ENCODE measurements around the gene C14orf132.

Gene C14orf132

GRCh38 chr14:96091149-96091693 lies 52.1 kb downstream of the C14orf132 start:
- TF ChIP-seq SUZ12 (IDR thresholded peaks at IDR 0.05; ENCODE audit: extremely low read depth, insufficient read depth, insufficient read length) (no peak), YY1 (IDR thresholded peaks at IDR 0.05; ENCODE audit: insufficient read depth, insufficient read length) (no peak), ZNF274 (IDR thresholded peaks at IDR 0.05; ENCODE audit: low read depth, low read length) (no peak)
- Histone ChIP-seq H3K9ac (ENCODE audit: insufficient read length, low read depth) (no peak overlapping the region), H3K4me1 (ENCODE audit: insufficient read depth, insufficient read length) (peaks cover 13% of the 10 kb centered on the region), H3K36me3 (ENCODE audit: insufficient read depth, insufficient read length, low read length) (peaks cover 31% of the 10 kb centered on the region), H3K9me3 (ENCODE audit: insufficient read depth, low read length) (no peaks in the 10 kb centered on the region), H3K27me3 (ENCODE audit: insufficient read depth, insufficient read length) (no peaks in the 10 kb centered on the region), H3K4me3 (ENCODE audit: insufficient read length, low read depth) (no peak overlapping the region)
- no peak for DNase-seq (ENCODE audit: low read depth, low spot score)

- no peak overlapping the region for H3K9ac ChIP-seq (ENCODE audit: insufficient read length, low read depth)
- no peak for DNase-seq (ENCODE audit: low read depth, low spot score)
- TF ChIP-seq YY1 (IDR thresholded peaks at IDR 0.05; ENCODE audit: insufficient read depth, insufficient read length) = no peak
- no peak for TF ChIP-seq SUZ12 (IDR thresholded peaks at IDR 0.05; ENCODE audit: extremely low read depth, insufficient read depth, insufficient read length)
- no peak for TF ChIP-seq ZNF274 (IDR thresholded peaks at IDR 0.05; ENCODE audit: low read depth, low read length)
- no peaks in the 10 kb centered on the region for H3K9me3 ChIP-seq (ENCODE audit: insufficient read depth, low read length)
- peaks cover 8% of the 10 kb centered on the region for H3K4me1 ChIP-seq (ENCODE audit: insufficient read depth, insufficient read length)
- H3K27me3 ChIP-seq (ENCODE audit: insufficient read depth, insufficient read length) = no peaks in the 10 kb centered on the region
- no peak overlapping the region for H3K4me3 ChIP-seq (ENCODE audit: insufficient read length, low read depth)
- H3K36me3 ChIP-seq (ENCODE audit: insufficient read depth, insufficient read length, low read length) = peaks cover 25% of the 10 kb centered on the region
These were observed 52.8 kb downstream of the C14orf132 start for GRCh38 chr14:96091941-96092411.

GRCh38 chr14:96092936-96093335 lies 53.8 kb downstream of the C14orf132 start:
- peaks cover 8% of the 10 kb centered on the region for H3K4me1 ChIP-seq (ENCODE audit: insufficient read depth, insufficient read length)
- no peak overlapping the region for H3K9ac ChIP-seq (ENCODE audit: insufficient read length, low read depth)
- no peak overlapping the region for H3K4me3 ChIP-seq (ENCODE audit: insufficient read length, low read depth)
- TF ChIP-seq ZNF274 (IDR thresholded peaks at IDR 0.05; ENCODE audit: low read depth, low read length) (no peak), SUZ12 (IDR thresholded peaks at IDR 0.05; ENCODE audit: extremely low read depth, insufficient read depth, insufficient read length) (no peak), YY1 (IDR thresholded peaks at IDR 0.05; ENCODE audit: insufficient read depth, insufficient read length) (no peak)
- H3K9me3 ChIP-seq (ENCODE audit: insufficient read depth, low read length) = no peaks in the 10 kb centered on the region
- no peaks in the 10 kb centered on the region for H3K27me3 ChIP-seq (ENCODE audit: insufficient read depth, insufficient read length)
- no peak for DNase-seq (ENCODE audit: low read depth, low spot score)
- H3K36me3 ChIP-seq (ENCODE audit: insufficient read depth, insufficient read length, low read length) = peaks cover 15% of the 10 kb centered on the region

GRCh38 chr14:96094211-96094610 lies 55.0 kb downstream of the C14orf132 start:
- Histone ChIP-seq H3K27me3 (ENCODE audit: insufficient read depth, insufficient read length) (no peaks in the 10 kb centered on the region), H3K9me3 (ENCODE audit: insufficient read depth, low read length) (no peaks in the 10 kb centered on the region), H3K9ac (ENCODE audit: insufficient read length, low read depth) (no peak overlapping the region), H3K4me1 (ENCODE audit: insufficient read depth, insufficient read length) (peaks cover 7% of the 10 kb centered on the region), H3K36me3 (ENCODE audit: insufficient read depth, insufficient read length, low read length) (peaks cover 3% of the 10 kb centered on the region), H3K4me3 (ENCODE audit: insufficient read length, low read depth) (no peak overlapping the region)
- no peak for DNase-seq (ENCODE audit: low read depth, low spot score)
- TF ChIP-seq SUZ12 (IDR thresholded peaks at IDR 0.05; ENCODE audit: extremely low read depth, insufficient read depth, insufficient read length) (no peak), YY1 (IDR thresholded peaks at IDR 0.05; ENCODE audit: insufficient read depth, insufficient read length) (no peak), ZNF274 (IDR thresholded peaks at IDR 0.05; ENCODE audit: low read depth, low read length) (no peak)

GRCh38 chr14:96094656-96095055 lies 55.5 kb downstream of the C14orf132 start:
- Histone ChIP-seq H3K9me3 (ENCODE audit: insufficient read depth, low read length) (no peaks in the 10 kb centered on the region), H3K4me1 (ENCODE audit: insufficient read depth, insufficient read length) (peaks cover 6% of the 10 kb centered on the region)
- TF ChIP-seq YY1 (IDR thresholded peaks at IDR 0.05; ENCODE audit: insufficient read depth, insufficient read length) (no peak), ZNF274 (IDR thresholded peaks at IDR 0.05; ENCODE audit: low read depth, low read length) (no peak), SUZ12 (IDR thresholded peaks at IDR 0.05; ENCODE audit: extremely low read depth, insufficient read depth, insufficient read length) (no peak)

GRCh38 chr14:96095058-96095457 lies 55.9 kb downstream of the C14orf132 start:
- Histone ChIP-seq H3K4me3 (ENCODE audit: insufficient read length, low read depth) (no peak overlapping the region), H3K36me3 (ENCODE audit: insufficient read depth, insufficient read length, low read length) (no peaks in the 10 kb centered on the region), H3K27me3 (ENCODE audit: insufficient read depth, insufficient read length) (no peaks in the 10 kb centered on the region), H3K9ac (ENCODE audit: insufficient read length, low read depth) (no peak overlapping the region), H3K9me3 (ENCODE audit: insufficient read depth, low read length) (no peaks in the 10 kb centered on the region), H3K4me1 (ENCODE audit: insufficient read depth, insufficient read length) (peaks cover 3% of the 10 kb centered on the region)
- TF ChIP-seq SUZ12 (IDR thresholded peaks at IDR 0.05; ENCODE audit: extremely low read depth, insufficient read depth, insufficient read length) = no peak
- no peak for TF ChIP-seq ZNF274 (IDR thresholded peaks at IDR 0.05; ENCODE audit: low read depth, low read length)
- DNase-seq (ENCODE audit: low read depth, low spot score) = no peak

More at GRCh38 chr14:96094656-96095055, 55.5 kb downstream of the C14orf132 start:
- DNase-seq (ENCODE audit: low read depth, low spot score) = no peak
- H3K9ac ChIP-seq (ENCODE audit: insufficient read length, low read depth) = no peak overlapping the region
- no peaks in the 10 kb centered on the region for H3K27me3 ChIP-seq (ENCODE audit: insufficient read depth, insufficient read length)
- no peaks in the 10 kb centered on the region for H3K36me3 ChIP-seq (ENCODE audit: insufficient read depth, insufficient read length, low read length)
- no peak overlapping the region for H3K4me3 ChIP-seq (ENCODE audit: insufficient read length, low read depth)

GRCh38 chr14:96095581-96096476 lies 56.7 kb downstream of the C14orf132 start:
- Histone ChIP-seq H3K36me3 (ENCODE audit: insufficient read depth, insufficient read length, low read length) (no peaks in the 10 kb centered on the region), H3K27me3 (ENCODE audit: insufficient read depth, insufficient read length) (no peaks in the 10 kb centered on the region), H3K4me3 (ENCODE audit: insufficient read length, low read depth) (no peak overlapping the region), H3K9me3 (ENCODE audit: insufficient read depth, low read length) (no peaks in the 10 kb centered on the region), H3K9ac (ENCODE audit: insufficient read length, low read depth) (no peak overlapping the region), H3K4me1 (ENCODE audit: insufficient read depth, insufficient read length) (peaks cover 3% of the 10 kb centered on the region)
- no peak for DNase-seq (ENCODE audit: low read depth, low spot score)
- TF ChIP-seq SUZ12 (IDR thresholded peaks at IDR 0.05; ENCODE audit: extremely low read depth, insufficient read depth, insufficient read length) (no peak), YY1 (IDR thresholded peaks at IDR 0.05; ENCODE audit: insufficient read depth, insufficient read length) (no peak), ZNF274 (IDR thresholded peaks at IDR 0.05; ENCODE audit: low read depth, low read length) (no peak)
